ENCODE measurements around the gene STAG3.

- TF ChIP-seq CTCF (IDR thresholded peaks at IDR 0.05; ENCODE audit: poor library complexity) (no peak), EZH2 (IDR thresholded peaks at IDR 0.05; ENCODE audit: borderline replicate concordance) (no peak), EZH2phosphoT487 (IDR thresholded peaks at IDR 0.05; ENCODE audit: low read depth, severe bottlenecking, unreplicated experiment) (no peak)
These were observed 41.6 kb downstream of the STAG3 start for GRCh38 chr7:100219271-100219737.
